ENCODE data around the gene MAP2K5. TPM values are rescaled to one million over a fixed set of nuclear protein-coding genes. Genes with fewer than 3 reads are reported as not detected.

Gene MAP2K5
- total and polyA plus RNA-seq, 9 of the 15 experiments (the other 6 are each of a cell fraction or from before 2014, with no cell fraction given) = 0.41 to 16.5 (median 7.5) TPM

DNA sequence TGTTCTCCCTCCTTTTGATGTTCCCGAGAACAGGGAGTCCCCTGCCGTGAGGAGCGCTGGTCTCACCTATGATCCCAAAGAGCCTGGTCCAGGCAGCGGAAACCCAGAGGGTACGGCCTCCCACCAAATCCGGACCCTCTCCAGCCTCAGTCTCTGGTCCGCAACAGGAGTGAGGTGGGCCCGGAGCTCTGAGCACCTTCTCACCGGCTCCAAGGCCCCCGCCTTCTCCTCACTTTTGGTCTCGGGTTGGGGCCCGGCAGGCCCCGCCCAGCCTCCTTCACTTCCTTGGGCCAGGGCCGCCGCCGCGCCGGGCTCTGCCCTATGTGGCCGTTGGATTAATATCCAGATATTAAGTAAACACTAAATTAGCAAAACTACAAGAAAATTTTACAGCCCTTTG lies 277.1 kb downstream of the MAP2K5 start (continued):
- TF ChIP-seq, protein P1, sequence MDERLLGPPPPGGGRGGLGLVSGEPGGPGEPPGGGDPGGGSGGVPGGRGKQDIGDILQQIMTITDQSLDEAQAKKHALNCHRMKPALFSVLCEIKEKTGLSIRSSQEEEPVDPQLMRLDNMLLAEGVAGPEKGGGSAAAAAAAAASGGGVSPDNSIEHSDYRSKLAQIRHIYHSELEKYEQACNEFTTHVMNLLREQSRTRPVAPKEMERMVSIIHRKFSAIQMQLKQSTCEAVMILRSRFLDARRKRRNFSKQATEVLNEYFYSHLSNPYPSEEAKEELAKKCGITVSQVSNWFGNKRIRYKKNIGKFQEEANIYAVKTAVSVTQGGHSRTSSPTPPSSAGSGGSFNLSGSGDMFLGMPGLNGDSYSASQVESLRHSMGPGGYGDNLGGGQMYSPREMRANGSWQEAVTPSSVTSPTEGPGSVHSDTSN (CRISPR knock-in tag; IDR thresholded peaks at IDR 0.05; ENCODE audit: low read depth) = no peak
- TF ChIP-seq, protein P1 (tag; conservative IDR thresholded peaks at IDR 0.05; ENCODE audit: low read depth) = no peak
- TF ChIP-seq RHOXF2B (CRISPR knock-in tag; conservative IDR thresholded peaks at IDR 0.05) (no peak), KHSRP (IDR thresholded peaks at IDR 0.05) (no peak), ZNF232 (CRISPR knock-in tag; IDR thresholded peaks at IDR 0.05) (no peak)

DNA sequence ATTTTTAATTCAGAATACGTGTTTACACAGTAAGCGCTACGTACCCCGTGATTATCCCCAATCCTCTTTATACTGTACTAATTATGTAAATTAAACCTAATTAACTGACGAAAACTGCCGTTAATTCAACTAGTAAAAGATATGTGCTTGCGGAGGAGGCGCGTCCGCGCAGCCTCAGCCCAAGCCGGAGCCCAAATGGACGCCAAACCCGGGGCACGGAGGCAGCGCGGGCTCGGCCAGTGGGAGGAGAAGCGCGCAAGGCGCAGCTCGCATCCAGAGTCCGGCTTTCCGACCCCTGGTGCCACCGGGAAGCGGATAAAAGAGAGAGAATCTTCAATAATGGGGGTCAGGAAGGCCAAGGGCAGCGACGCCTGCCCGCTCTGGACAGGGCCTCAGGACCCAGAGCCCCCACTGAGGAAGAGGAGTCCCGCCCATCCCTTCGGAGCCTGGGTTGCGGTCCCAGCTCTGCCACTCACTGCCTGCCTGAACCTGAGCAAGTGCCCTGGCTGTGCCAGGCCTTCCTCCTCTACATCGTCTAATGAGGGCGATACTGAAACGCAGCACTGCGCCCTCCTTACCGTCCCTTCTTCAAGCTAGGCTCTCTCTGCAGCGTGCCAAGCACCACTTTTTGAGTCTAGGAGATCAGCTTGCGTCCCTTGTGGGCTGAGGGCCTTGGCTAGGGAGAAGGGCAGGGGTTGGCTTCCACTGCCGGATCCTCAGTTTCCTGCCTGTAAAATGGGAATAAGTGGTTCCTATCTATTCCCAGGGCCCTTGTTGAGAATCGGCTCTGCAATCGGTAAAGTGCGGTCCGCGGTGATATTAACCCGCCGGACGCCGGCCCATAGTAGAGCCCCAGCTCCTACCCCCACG lies 277.9 kb downstream of the MAP2K5 start:
- no peak for DNase-seq (ENCODE audit: extremely low read depth in 1 of 4, low spot score in 3 of 4)
- in situ Hi-C loops (cut with MboI) = no loop called here
- intact Hi-C loops (cut with micrococcal nuclease) = no loop called here
- Histone ChIP-seq H3K4me3 (no peak overlapping the region), H3K27me3 (ENCODE audit: control insufficient read depth in 2 of 2, insufficient read depth in 2 of 2, low read length in 2 of 2) (peaks cover 35 to 68% of the 10 kb centered on the region in 2 experiments; a peak in 4 of 5 replicates), H3K9me3 (replicated peaks; ENCODE audit: control insufficient read depth, insufficient read depth, low read depth, low read length) (no peaks in the 10 kb centered on the region; the same call in 1 of the 2 replicates), H3K79me2 (ENCODE audit: control insufficient read depth, insufficient read depth, low read length) (no peaks in the 10 kb centered on the region), H2AFZ (ENCODE audit: low read depth, low read length) (no peak overlapping the region), H3K4me1 (replicated peaks in 1 of 2; ENCODE audit: control insufficient read depth in 2 of 2, insufficient read depth in 2 of 2, low read length in 2 of 2) (peaks cover 0 to 37% of the 10 kb centered on the region in 2 experiments; a peak in 2 of 5 replicates), H3K27ac (ENCODE audit: extremely low read depth, low read depth, low read length) (no peak overlapping the region), H3K4me2 (ENCODE audit: insufficient read depth, low read length) (no peak overlapping the region), H3K9me1 (ENCODE audit: control insufficient read depth, insufficient read depth, low read length) (no peaks in the 10 kb centered on the region), H3K36me3 (ENCODE audit: control insufficient read depth, insufficient read depth, low read length) (no peaks in the 10 kb centered on the region), H3K9ac (ENCODE audit: insufficient read depth in 1 of 2, low read depth in 2 of 2, low read length in 2 of 2) (no peak overlapping the region), H4K20me1 (replicated peaks; ENCODE audit: control insufficient read depth, insufficient read depth, low read length) (peaks cover 8% of the 10 kb centered on the region)
- POLR2A ChIA-PET = interaction anchor here (1.7 kb wide), 1 partner anchor 10 kb away, joined by 6 read pairs; no protein-coding TSS in a partner anchor
- CTCF ChIA-PET (ENCODE audit: low intra/inter-chr PET ratio) = no interaction called here
- TF ChIP-seq HDAC2 (IDR thresholded peaks at IDR 0.05) = no peak
- no peak for TF ChIP-seq HIVEP1 (CRISPR knock-in tag; IDR thresholded peaks at IDR 0.05)
- no peak for TF ChIP-seq ZNF175 (CRISPR knock-in tag; IDR thresholded peaks at IDR 0.05; ENCODE audit: low read depth)
- TF ChIP-seq, protein P2, sequence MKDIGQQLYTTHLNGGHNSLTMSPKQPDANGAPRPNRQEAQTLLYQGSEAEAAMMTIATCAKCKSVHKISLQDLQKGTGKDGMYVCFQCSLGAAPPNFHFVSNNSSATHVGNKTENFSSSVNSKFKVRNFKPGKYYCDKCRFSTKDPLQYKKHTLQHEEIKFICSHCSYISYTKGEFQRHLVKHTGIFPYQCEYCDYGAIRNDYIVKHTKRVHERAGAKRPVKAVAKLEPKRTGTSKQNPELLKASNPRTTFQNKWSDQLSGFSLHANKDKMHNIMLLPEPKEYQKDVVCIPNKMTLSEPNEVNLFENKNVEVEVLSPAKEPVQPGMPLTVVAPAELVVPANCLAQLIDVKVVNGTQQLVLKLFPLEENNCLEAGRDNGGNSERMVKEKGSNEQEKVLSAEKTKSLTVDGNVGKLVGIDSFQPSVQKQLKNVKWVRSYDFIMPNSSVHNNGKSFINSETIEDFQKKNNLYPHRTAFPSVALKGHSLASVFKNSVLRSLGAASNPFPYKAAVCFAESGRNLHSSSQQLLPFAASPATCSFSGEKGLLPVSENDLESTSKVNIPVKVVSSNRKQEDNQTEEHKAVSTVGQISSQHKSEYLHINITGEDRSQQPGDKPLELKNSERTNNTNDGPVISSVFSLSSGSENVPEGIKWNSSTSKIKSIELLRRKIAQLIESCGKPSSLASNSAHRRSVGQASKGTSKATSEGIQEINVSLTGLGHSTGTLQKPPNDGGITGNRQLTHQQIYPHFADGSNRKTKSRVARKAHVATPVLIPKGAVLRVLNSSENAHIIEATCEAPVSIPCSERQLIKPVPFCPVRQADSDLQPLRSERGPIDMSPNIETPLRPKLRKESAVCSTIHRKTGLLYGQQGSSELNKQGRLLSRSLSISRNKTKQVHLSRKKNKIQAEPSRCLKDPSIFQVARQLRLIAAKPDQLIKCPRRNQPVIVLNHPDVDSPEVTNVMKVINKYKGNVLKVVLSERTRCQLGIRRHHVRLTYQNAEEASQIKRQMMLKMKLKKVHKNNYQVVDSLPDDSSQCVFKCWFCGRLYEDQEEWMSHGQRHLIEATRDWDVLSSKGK (CRISPR knock-in tag; IDR thresholded peaks at IDR 0.05) = no peak
- TF ChIP-seq RBFOX2 (IDR thresholded peaks at IDR 0.05; ENCODE audit: low read depth, low read length) = no peak
- TF ChIP-seq, protein P3, sequence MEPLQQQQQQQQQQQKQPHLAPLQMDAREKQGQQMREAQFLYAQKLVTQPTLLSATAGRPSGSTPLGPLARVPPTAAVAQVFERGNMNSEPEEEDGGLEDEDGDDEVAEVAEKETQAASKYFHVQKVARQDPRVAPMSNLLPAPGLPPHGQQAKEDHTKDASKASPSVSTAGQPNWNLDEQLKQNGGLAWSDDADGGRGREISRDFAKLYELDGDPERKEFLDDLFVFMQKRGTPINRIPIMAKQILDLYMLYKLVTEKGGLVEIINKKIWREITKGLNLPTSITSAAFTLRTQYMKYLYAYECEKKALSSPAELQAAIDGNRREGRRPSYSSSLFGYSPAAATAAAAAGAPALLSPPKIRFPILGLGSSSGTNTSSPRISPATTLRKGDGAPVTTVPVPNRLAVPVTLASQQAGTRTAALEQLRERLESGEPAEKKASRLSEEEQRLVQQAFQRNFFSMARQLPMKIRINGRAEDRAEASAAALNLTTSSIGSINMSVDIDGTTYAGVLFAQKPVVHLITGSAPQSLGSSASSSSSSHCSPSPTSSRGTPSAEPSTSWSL (CRISPR knock-in tag; IDR thresholded peaks at IDR 0.05; ENCODE audit: borderline replicate concordance) = no peak
- no peak for TF ChIP-seq KDM4B (IDR thresholded peaks at IDR 0.05; ENCODE audit: borderline replicate concordance in 2 of 2, low read depth in 1 of 2)
- TF ChIP-seq ZNF212 (CRISPR knock-in tag; IDR thresholded peaks at IDR 0.05) = no peak
- BruUV-seq (replicated peaks) = no TSS peak
- no peak for FAIRE-seq
- ATAC-seq = no peak
- 60% methylated on average over 47 of the region's 50 CpGs for WGBS (ENCODE audit: insufficient coverage, low coverage, missing lambda C conversion rate)
